Ishikawa (cell line): ENCODE data around the gene CEP57L1.
A peak's percentile ranks its signal among the peaks of the same experiment; 100 is the strongest.

ENCODE experiments used
- CEBPB ChIP-seq: IDR thresholded peaks from 2 replicates; pipeline ENCODE4 v1.6.1; 2012
- CREB1 ChIP-seq: IDR thresholded peaks from 2 replicates; pipeline ENCODE4 v1.6.1; 2012; ENCODE audit warnings: low read depth
- EP300 ChIP-seq: IDR thresholded peaks from 2 replicates; pipeline ENCODE4 v1.6.1; 2012; ENCODE audit warnings: borderline replicate concordance
- FOXM1 ChIP-seq: IDR thresholded peaks from 2 replicates; pipeline ENCODE4 v1.6.1; 2012; ENCODE audit warnings: low read depth, borderline replicate concordance
- NFIC ChIP-seq: IDR thresholded peaks from 2 replicates; pipeline ENCODE4 v1.6.1; 2012
- YY1 ChIP-seq: IDR thresholded peaks from 2 replicates; pipeline ENCODE4 v1.6.1; 2012; ENCODE audit warnings: low read depth
- TF ChIP-seq, protein P1 (sequence below): IDR thresholded peaks from 2 replicates; pipeline ENCODE4 v1.6.1; 2012
- TF ChIP-seq, protein P2 (sequence below): IDR thresholded peaks from 2 replicates; pipeline ENCODE4 v1.6.1; 2012
- TF ChIP-seq, protein P3 (sequence below): IDR thresholded peaks from 2 replicates; pipeline ENCODE4 v1.6.1; 2012; ENCODE audit warnings: low read depth, mild to moderate bottlenecking

DNA sequence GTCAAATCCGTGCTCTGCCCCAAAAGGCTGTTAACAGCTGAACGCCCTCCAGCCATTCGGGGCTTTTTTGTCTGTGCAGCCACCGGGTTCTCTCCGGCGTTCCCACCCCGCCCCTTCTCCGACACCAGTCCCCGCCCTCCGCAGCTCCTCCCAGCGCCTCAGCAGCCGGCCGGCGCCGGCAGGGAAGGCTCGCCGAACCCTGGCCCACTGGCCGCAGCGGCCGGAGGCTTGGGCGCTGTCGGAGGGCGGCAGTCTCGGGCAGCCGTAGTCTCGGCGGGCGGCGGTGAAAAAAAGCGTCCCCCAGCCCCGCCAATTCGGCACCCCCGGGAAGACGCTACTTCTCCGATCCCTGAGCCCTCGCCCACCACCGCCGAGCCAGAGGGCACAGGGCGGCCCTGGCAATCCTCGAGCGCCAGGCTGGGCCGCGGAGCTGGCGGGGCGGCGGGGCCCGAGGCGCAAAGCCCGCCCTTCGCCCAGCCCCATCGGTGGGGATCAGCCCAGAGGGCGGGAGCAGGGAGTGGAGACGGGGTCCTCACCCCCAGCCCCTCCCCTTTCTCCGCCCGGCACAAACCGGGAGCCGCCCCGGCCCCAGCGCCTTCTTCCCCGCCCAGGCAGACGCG lies 781 bp upstream of the CEP57L1 start, which contains the start of gene SESN1:
- TF ChIP-seq, protein P1, sequence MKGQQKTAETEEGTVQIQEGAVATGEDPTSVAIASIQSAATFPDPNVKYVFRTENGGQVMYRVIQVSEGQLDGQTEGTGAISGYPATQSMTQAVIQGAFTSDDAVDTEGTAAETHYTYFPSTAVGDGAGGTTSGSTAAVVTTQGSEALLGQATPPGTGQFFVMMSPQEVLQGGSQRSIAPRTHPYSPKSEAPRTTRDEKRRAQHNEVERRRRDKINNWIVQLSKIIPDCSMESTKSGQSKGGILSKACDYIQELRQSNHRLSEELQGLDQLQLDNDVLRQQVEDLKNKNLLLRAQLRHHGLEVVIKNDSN, result no peak
- TF ChIP-seq CREB1 (no peak), YY1 (no peak), EP300 (peak; percentile 19; the same call in 1 of the 2 replicates), CEBPB (no peak), FOXM1 (no peak), NFIC (no peak; the same call in 1 of the 2 replicates)
- TF ChIP-seq, protein P2, sequence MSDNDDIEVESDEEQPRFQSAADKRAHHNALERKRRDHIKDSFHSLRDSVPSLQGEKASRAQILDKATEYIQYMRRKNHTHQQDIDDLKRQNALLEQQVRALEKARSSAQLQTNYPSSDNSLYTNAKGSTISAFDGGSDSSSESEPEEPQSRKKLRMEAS, result no peak; the same call in 1 of the 2 replicates
- TF ChIP-seq, protein P3, sequence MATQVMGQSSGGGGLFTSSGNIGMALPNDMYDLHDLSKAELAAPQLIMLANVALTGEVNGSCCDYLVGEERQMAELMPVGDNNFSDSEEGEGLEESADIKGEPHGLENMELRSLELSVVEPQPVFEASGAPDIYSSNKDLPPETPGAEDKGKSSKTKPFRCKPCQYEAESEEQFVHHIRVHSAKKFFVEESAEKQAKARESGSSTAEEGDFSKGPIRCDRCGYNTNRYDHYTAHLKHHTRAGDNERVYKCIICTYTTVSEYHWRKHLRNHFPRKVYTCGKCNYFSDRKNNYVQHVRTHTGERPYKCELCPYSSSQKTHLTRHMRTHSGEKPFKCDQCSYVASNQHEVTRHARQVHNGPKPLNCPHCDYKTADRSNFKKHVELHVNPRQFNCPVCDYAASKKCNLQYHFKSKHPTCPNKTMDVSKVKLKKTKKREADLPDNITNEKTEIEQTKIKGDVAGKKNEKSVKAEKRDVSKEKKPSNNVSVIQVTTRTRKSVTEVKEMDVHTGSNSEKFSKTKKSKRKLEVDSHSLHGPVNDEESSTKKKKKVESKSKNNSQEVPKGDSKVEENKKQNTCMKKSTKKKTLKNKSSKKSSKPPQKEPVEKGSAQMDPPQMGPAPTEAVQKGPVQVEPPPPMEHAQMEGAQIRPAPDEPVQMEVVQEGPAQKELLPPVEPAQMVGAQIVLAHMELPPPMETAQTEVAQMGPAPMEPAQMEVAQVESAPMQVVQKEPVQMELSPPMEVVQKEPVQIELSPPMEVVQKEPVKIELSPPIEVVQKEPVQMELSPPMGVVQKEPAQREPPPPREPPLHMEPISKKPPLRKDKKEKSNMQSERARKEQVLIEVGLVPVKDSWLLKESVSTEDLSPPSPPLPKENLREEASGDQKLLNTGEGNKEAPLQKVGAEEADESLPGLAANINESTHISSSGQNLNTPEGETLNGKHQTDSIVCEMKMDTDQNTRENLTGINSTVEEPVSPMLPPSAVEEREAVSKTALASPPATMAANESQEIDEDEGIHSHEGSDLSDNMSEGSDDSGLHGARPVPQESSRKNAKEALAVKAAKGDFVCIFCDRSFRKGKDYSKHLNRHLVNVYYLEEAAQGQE, result no peak
